ENCODE measurements around the gene NXF1. TPM values are rescaled to one million over a fixed set of nuclear protein-coding genes. Genes with fewer than 3 reads are reported as not detected.
"Not testable (repeated sequence)": the region's sequence is repeated elsewhere in the genome, so short reads cannot be mapped to it uniquely, and the experiment has no call there.

NXF1 gene
- total RNA-seq, 5 donors from 2014 or later (not counting 1 experiment from before 2014, with no cell fraction given) = 160 to 321 (median 169) TPM

DNA sequence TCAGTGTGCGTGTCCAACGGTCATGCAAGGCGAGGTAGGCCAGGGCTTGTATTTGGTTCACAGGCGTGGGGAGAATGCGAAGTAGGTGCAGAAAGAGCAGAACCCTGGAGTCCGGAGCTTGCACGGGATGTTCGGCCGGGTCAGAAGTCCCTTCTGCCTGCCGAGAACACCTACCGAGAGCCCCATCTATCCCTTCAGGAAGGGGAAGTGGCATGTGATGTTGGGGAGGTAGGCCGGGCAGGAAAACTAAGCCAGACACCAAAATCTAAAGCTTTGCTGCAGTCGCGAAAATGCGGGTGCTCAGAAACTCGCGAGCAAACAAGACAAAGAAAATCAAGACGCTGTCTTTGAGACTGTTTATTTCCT lies 34.5 kb downstream of the NXF1 start:
- H3K27ac Mint-ChIP-seq = peak overlapping the region; percentile 94 to 95
- Histone ChIP-seq H3K9me3 (no peaks in the 10 kb centered on the region), H3K27me3 (replicated peaks in 1 of 2; ENCODE audit: control insufficient read depth in 2 of 2, extremely low read depth in 1 of 2, insufficient read depth in 2 of 2, low read length in 1 of 2) (no peaks in the 10 kb centered on the region), H3K4me1 (ENCODE audit: control insufficient read depth in 1 of 2, extremely low read depth in 1 of 2, insufficient read depth in 2 of 2, low read length in 2 of 2) (peaks cover 8 to 26% of the 10 kb centered on the region in 2 experiments), H3K36me3 (ENCODE audit: control insufficient read depth in 2 of 2, extremely low read depth in 1 of 2, insufficient read depth in 1 of 2, low read length in 1 of 2) (peaks cover 4 to 25% of the 10 kb centered on the region in 2 donors), H3K4me3 (ENCODE audit: control insufficient read depth in 1 of 2, extremely low read depth in 1 of 2, low read length in 1 of 2) (peak overlapping the region; percentile 67 to 82), H3K27ac (ENCODE audit: low read length) (peak overlapping the region; percentile 77)
- peak overlapping the region; percentile 88 to 94 (median 92) for H3K4me3 Mint-ChIP-seq
- no peaks in the 10 kb centered on the region for H3K27me3 Mint-ChIP-seq
- peak in 3 of 4 experiments; percentile 3 to 8 (median 6) for ATAC-seq (replicated peaks in 1 of 4)
- H3K4me1 Mint-ChIP-seq = peaks cover 21 to 28% (median 27%) of the 10 kb centered on the region in 3 donors
- CTCF ChIA-PET = interaction anchor here (0.5 to 2.6 kb wide), 7 partner anchors 9 to 86 kb away, joined by 3 to 9 read pairs (median 3); partner anchors contain the start of genes POLR2G (in 2 of the 2), TMEM223 (in 1 of the 2) and ZBTB3 (in 1 of the 2)
- WGBS (ENCODE audit: insufficient coverage) = 2% methylated on average over 6 of the region's 18 CpGs
- peak in 4 of 35 experiments; percentile 15 to 32 (median 16) for DNase-seq
- POLR2A ChIA-PET = interaction anchor here in 1 of 2 donors (0.6 to 1.0 kb wide), 2 partner anchors 39 to 85 kb away, joined by 3 to 4 read pairs; no protein-coding TSS in a partner anchor
- peaks cover 15% of the 10 kb centered on the region for H3K36me3 Mint-ChIP-seq
- no peaks in the 10 kb centered on the region for H3K9me3 Mint-ChIP-seq

DNA sequence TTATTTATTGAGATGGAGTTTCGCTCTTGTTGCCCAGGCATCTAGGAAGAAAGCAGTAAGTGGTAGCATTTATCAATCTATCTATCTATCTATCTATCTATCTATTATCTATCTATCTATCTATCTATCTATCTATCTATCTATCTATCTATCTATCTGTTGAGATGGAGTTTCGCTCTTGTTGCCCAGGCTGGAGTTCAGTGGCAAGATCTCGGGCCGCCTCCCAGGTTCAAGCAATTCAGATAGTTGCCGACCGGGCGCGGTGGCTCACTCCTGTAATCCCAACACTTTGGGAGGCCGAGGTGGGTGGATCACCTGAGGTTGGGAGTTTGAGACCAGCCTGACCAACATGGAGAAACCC lies 44.4 kb downstream of the NXF1 start:
- H3K27me3 Mint-ChIP-seq = not testable (repeated sequence)

GRCh38 chr11:62757846-62758788 lies 47.1 kb downstream of the NXF1 start:
- H3K36me3 ChIP-seq (ENCODE audit: control insufficient read depth in 2 of 2, extremely low read depth in 1 of 2, insufficient read depth in 1 of 2, low read length in 1 of 2) = peaks cover 0 to 3% of the 10 kb centered on the region in 2 donors
- H3K36me3 Mint-ChIP-seq = peaks cover 3% of the 10 kb centered on the region
- ChIA-PET CTCF (no interaction called here), POLR2A (interaction anchor here in 1 of 2 donors (0.7 kb wide), 2 partner anchors 7 to 9 kb away, joined by 4 to 5 read pairs; no protein-coding TSS in a partner anchor)
- no peak overlapping the region for H3K4me3 ChIP-seq (ENCODE audit: control insufficient read depth in 1 of 2, extremely low read depth in 1 of 2, low read length in 1 of 2)
- no peaks in the 10 kb centered on the region for H3K27me3 ChIP-seq (replicated peaks in 1 of 2; ENCODE audit: control insufficient read depth in 2 of 2, extremely low read depth in 1 of 2, insufficient read depth in 2 of 2, low read length in 1 of 2)
- H3K4me3 Mint-ChIP-seq = no peak overlapping the region
- no peaks in the 10 kb centered on the region for H3K27me3 Mint-ChIP-seq
- H3K9me3 Mint-ChIP-seq = no peaks in the 10 kb centered on the region
- H3K27ac ChIP-seq (ENCODE audit: low read length) = no peak overlapping the region
- peaks cover 11 to 32% of the 10 kb centered on the region in 2 experiments for H3K4me1 ChIP-seq (ENCODE audit: control insufficient read depth in 1 of 2, extremely low read depth in 1 of 2, insufficient read depth in 2 of 2, low read length in 2 of 2)
- H3K27ac Mint-ChIP-seq = no peak overlapping the region
- WGBS (ENCODE audit: insufficient coverage) = 100% methylated on average over 2 of the region's 9 CpGs
- peaks cover 25 to 28% (median 26%) of the 10 kb centered on the region in 3 donors for H3K4me1 Mint-ChIP-seq
- ATAC-seq (replicated peaks in 1 of 4) = no peak
- DNase-seq = no peak
- no peaks in the 10 kb centered on the region for H3K9me3 ChIP-seq

More for the DNA sequence above, 44.4 kb downstream of the NXF1 start:
- Histone ChIP-seq H3K4me3 (ENCODE audit: control insufficient read depth in 1 of 2, extremely low read depth in 1 of 2, low read length in 1 of 2) (peak overlapping the region in 1 of 2 donors; percentile 80), H3K27ac (ENCODE audit: low read length) (peak overlapping the region; percentile 16), H3K4me1 (ENCODE audit: control insufficient read depth in 1 of 2, extremely low read depth in 1 of 2, insufficient read depth in 2 of 2, low read length in 2 of 2) (peaks cover 7 to 29% of the 10 kb centered on the region in 2 experiments)
- not testable (repeated sequence) for H3K9me3 ChIP-seq; H3K27me3 ChIP-seq (replicated peaks in 1 of 2; ENCODE audit: control insufficient read depth in 2 of 2, extremely low read depth in 1 of 2, insufficient read depth in 2 of 2, low read length in 1 of 2); DNase-seq; H3K36me3 ChIP-seq (ENCODE audit: control insufficient read depth in 2 of 2, extremely low read depth in 1 of 2, insufficient read depth in 1 of 2, low read length in 1 of 2); H3K36me3 Mint-ChIP-seq; H3K9me3 Mint-ChIP-seq; ATAC-seq (replicated peaks in 1 of 4)
- WGBS (ENCODE audit: insufficient coverage) = no CpG with 5 or more reads among the region's 9 CpGs
- POLR2A ChIA-PET = interaction anchor here (0.5 to 0.6 kb wide), 3 partner anchors 24 to 96 kb away, joined by 3 to 7 read pairs (median 4); partner anchors contain the start of genes C11orf98 (in 1 of the 2) and CSKMT (in 1 of the 2)
- Mint-ChIP-seq H3K4me1 (peaks cover 22 to 26% (median 25%) of the 10 kb centered on the region in 3 donors), H3K27ac (peak overlapping the region; percentile 67 to 98), H3K4me3 (peak overlapping the region; percentile 92 to 98 (median 96))
- CTCF ChIA-PET = interaction anchor here (0.6 to 1.1 kb wide), 5 partner anchors 10 to 261 kb away, joined by 3 read pairs; partner anchors contain the start of gene TAF6L (in 1 of the 2)

DNA sequence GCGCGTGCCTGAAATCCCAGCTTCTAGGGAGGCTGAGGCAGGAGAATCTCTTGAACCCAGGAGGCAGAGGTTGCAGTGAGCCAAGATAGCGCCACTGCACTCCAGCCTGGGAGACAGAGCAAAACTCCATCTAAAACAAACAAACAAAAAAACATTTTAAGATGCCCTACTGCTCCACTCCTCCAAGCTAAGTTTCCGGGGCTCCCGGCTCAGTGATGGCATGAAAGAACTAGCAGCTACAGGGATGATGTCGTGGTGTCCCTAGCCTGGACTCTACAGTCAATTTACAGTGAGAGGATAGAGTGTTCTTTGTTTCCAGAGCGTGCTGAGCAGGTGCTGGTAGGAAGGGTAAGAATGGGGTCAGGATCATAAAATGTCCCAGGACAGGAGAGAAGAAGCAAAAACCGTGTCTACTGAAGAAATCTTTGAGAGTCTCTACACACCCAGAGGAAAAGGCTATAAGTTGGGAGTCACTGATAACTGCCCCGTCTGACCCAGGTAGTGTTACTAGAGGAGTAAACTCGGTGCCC lies 50.1 kb downstream of the NXF1 start:
- Histone ChIP-seq H3K4me1 (ENCODE audit: control insufficient read depth in 1 of 2, extremely low read depth in 1 of 2, insufficient read depth in 2 of 2, low read length in 2 of 2) (peaks cover 4 to 34% of the 10 kb centered on the region in 2 experiments), H3K4me3 (ENCODE audit: control insufficient read depth in 1 of 2, extremely low read depth in 1 of 2, low read length in 1 of 2) (no peak overlapping the region), H3K27me3 (replicated peaks in 1 of 2; ENCODE audit: control insufficient read depth in 2 of 2, extremely low read depth in 1 of 2, insufficient read depth in 2 of 2, low read length in 1 of 2) (no peaks in the 10 kb centered on the region), H3K9me3 (no peaks in the 10 kb centered on the region), H3K36me3 (ENCODE audit: control insufficient read depth in 2 of 2, extremely low read depth in 1 of 2, insufficient read depth in 1 of 2, low read length in 1 of 2) (peaks cover 9 to 21% of the 10 kb centered on the region in 2 donors), H3K27ac (ENCODE audit: low read length) (no peak overlapping the region)
- peak overlapping the region in 1 of 2 donors; percentile 52 for H3K27ac Mint-ChIP-seq
- ChIA-PET POLR2A (interaction anchor here (0.6 to 2.0 kb wide), 3 partner anchors 9 to 133 kb away, joined by 3 to 20 read pairs (median 4); no protein-coding TSS in a partner anchor), CTCF (interaction anchor here (0.8 to 2.1 kb wide), 2 partner anchors 40 to 100 kb away, joined by 3 to 9 read pairs; no protein-coding TSS in a partner anchor)
- WGBS (ENCODE audit: insufficient coverage) = 95% methylated on average over 7 of the region's 10 CpGs
- H3K36me3 Mint-ChIP-seq = peaks cover 4% of the 10 kb centered on the region
- DNase-seq (no peak), ATAC-seq (replicated peaks in 1 of 4) (no peak)
- peak overlapping the region; percentile 65 to 97 (median 83) for H3K4me3 Mint-ChIP-seq
- H3K9me3 Mint-ChIP-seq = no peaks in the 10 kb centered on the region
- peaks cover 11 to 24% (median 22%) of the 10 kb centered on the region in 3 donors for H3K4me1 Mint-ChIP-seq
- no peaks in the 10 kb centered on the region for H3K27me3 Mint-ChIP-seq

DNA sequence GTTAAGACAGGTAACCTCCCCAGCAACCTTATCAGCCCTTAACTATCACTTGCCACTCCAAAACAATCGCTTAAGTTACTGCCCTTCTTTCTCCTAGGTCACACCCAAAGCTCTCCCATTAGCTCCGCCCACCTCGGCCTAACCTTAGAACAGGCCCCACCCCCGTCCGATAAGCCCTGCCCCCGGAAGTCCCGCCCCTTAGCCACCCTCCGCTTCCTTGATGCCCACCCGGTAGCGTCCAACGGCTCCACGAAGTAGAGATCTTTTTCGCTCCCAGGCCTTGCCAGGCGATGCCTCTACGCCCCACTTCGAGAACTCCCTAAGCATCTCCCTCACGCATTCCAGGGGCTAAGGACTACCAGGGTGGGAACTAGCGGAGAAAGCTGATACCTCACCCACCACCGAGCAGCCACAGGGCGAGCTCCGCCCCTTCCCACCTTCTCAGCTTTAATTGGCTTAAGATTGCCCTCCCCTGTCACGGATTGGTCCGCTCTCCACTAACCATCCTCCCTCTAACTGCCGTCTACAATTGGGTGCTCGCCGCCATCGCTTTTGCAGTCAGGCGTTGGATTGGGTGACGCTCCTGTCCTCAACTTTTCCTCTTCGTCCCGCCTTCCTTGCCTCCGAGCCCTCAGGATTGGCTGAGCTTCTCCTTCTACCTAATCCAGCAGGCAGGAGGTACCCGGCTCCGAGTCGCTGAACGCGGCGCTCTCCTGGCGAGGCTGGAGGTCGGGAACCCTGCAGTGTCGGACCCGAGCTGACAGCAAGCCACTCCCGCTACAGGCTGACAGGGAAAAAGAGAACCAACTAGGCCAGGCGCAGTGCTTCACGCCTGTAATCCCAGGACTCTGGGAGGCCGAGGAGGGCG lies 51.3 kb downstream of the NXF1 start, which contains the start of gene ZBTB3:
Gene ZBTB3 (minus strand): TSS at position 425 of the 868 bp plus-strand sequence. CDS start 496 bp downstream, outside the sequence.
- Mint-ChIP-seq H3K27ac (peak within 1 kb of the TSS; percentile 96 to 99), H3K36me3 (peaks cover 9% of the 10 kb centered on the region), H3K4me1 (peaks cover 15 to 30% (median 28%) of the 10 kb centered on the region in 3 donors), H3K9me3 (no peaks in the 10 kb centered on the region), H3K27me3 (no peaks in the 10 kb centered on the region), H3K4me3 (peak within 1 kb of the TSS; percentile 83 to 97 (median 91))
- no peaks in the 10 kb centered on the region for H3K9me3 ChIP-seq
- peak; percentile 92 to 99 (median 96) for DNase-seq
- under 1% methylated on average over 41 of the region's 47 CpGs for WGBS (ENCODE audit: insufficient coverage)
- CTCF ChIA-PET = interaction anchor here (0.5 to 2.1 kb wide), 32 partner anchors 9 to 364 kb away, joined by 3 to 32 read pairs (median 4); partner anchors contain the start of genes TMEM179B (in 2 of the 2), C11orf98 (in 1 of the 2), CSKMT (in 1 of the 2) and HNRNPUL2 (in 1 of the 2)
- peaks cover 9 to 29% of the 10 kb centered on the region in 2 donors for H3K36me3 ChIP-seq (ENCODE audit: control insufficient read depth in 2 of 2, extremely low read depth in 1 of 2, insufficient read depth in 1 of 2, low read length in 1 of 2)
- peak within 1 kb of the TSS; percentile 76 for H3K27ac ChIP-seq (ENCODE audit: low read length)
- no peaks in the 10 kb centered on the region for H3K27me3 ChIP-seq (replicated peaks in 1 of 2; ENCODE audit: control insufficient read depth in 2 of 2, extremely low read depth in 1 of 2, insufficient read depth in 2 of 2, low read length in 1 of 2)
- POLR2A ChIA-PET = interaction anchor here (0.5 to 2.0 kb wide), 24 partner anchors 8 to 180 kb away, joined by 3 to 20 read pairs (median 5); partner anchors contain the start of genes C11orf98 (in 1 of the 2), CSKMT (in 1 of the 2), EEF1G (in 1 of the 2) and HNRNPUL2 (in 1 of the 2)
- H3K4me1 ChIP-seq (ENCODE audit: control insufficient read depth in 1 of 2, extremely low read depth in 1 of 2, insufficient read depth in 2 of 2, low read length in 2 of 2) = peaks cover 4 to 37% of the 10 kb centered on the region in 2 experiments
- ATAC-seq (replicated peaks in 1 of 4) = peak; percentile 94 to 95 (median 95)
- H3K4me3 ChIP-seq (ENCODE audit: control insufficient read depth in 1 of 2, extremely low read depth in 1 of 2, low read length in 1 of 2) = peak within 1 kb of the TSS; percentile 81 to 88
